ENCODE measurements around the gene DNAJC17. TPM values are rescaled to one million over a fixed set of nuclear protein-coding genes. Genes with fewer than 3 reads are reported as not detected.

Gene DNAJC17
- total RNA-seq, 1 experiment from 2014 or later: 36.1 TPM

DNA sequence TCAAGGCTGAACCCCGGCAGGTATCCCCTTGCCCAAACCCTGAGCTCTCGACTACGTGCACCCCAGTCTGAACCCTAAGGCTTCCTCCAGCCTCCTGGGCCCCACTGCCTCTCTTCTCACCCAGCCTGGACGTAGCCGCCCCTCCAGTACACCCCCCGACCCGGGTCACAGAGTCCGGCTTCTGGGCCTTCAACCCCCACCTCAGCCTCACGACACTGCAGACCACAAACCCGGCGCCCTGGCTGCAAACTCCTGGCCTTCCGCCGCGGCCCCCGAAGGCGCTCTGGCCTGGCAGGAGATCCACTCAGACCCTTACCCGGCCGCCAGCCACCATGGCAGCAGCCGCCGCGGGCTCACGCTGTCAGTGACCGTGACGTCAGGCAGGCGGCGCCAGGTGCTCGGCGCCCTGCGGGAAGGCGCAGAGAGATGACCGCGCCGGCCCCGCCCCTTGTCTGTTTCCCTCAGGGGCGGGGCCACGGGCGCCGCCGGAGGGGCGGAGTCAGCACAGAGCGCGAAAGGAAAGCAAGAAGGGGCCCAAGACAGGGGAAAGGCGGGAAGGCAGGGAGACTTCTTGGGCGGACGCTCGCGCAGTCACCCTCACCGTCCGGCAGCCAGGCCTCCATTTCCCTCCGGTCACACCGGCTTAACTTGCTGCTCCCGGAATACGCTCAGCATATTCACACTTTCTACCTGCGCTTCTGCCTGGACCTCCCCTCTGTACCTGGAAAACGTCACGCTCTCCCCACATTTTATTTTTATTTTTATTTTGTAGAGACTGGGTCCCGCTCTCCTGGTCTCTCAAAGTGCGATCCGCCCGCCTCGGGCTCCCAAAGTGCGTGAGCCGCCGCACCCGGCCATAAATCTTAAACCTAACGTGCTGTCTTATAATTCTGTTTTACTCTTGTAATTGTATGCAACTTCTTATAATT lies 52.1 kb downstream of the DNAJC17 start, which contains the start of gene RMDN3 (continued):
- TF ChIP-seq FOSL1 (IDR thresholded peaks at IDR 0.05; ENCODE audit: low read depth) (no peak; the same call in 1 of the 2 replicates), CBX3 (IDR thresholded peaks at IDR 0.05; ENCODE audit: low read depth) (no peak), EZH2 (IDR thresholded peaks at IDR 0.05) (no peak), TCF7L2 (IDR thresholded peaks at IDR 0.05; ENCODE audit: borderline replicate concordance, extremely low read depth, insufficient read depth, insufficient read length) (no peak)

DNA sequence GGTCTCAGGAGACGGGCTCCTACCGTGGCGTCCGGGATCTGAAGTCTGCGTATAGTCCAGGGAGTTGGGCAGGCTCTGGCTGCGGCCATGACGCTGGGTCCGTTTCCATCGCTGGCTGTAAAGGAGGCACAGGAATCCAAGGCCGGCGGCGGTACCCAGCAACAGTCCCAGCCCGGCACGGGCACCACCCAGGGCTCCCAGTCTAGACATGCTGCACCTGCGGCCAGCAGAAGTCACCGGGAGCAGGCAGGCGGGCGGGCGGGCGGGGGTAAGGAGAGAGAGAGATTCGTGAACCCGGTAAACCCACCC lies 52.7 kb downstream of the DNAJC17 start:
- POLR2A ChIA-PET: no interaction called here
- TF ChIP-seq RAD21 (IDR thresholded peaks at IDR 0.05; ENCODE audit: low read depth) (no peak), JUND (IDR thresholded peaks at IDR 0.05) (no peak), ELF1 (IDR thresholded peaks at IDR 0.05; ENCODE audit: borderline replicate concordance, low read depth) (no peak), POLR2AphosphoS5 (IDR thresholded peaks at IDR 0.05; ENCODE audit: low read depth, low read length) (no peak), CBX3 (IDR thresholded peaks at IDR 0.05; ENCODE audit: low read depth) (no peak), TCF7L2 (IDR thresholded peaks at IDR 0.05; ENCODE audit: borderline replicate concordance, extremely low read depth, insufficient read depth, insufficient read length) (no peak), FOSL1 (IDR thresholded peaks at IDR 0.05; ENCODE audit: low read depth) (no peak), EZH2 (IDR thresholded peaks at IDR 0.05) (no peak), ZNF274 (IDR thresholded peaks at IDR 0.05; ENCODE audit: low read depth, low read length) (no peak), YY1 (IDR thresholded peaks at IDR 0.05; ENCODE audit: extremely low read depth, insufficient replicate concordance, low read depth, low read length) (no peak), POLR2A (IDR thresholded peaks at IDR 0.05; ENCODE audit: borderline replicate concordance, extremely low read depth, insufficient read depth, insufficient read length) (no peak)
- TF ChIP-seq, protein P1, sequence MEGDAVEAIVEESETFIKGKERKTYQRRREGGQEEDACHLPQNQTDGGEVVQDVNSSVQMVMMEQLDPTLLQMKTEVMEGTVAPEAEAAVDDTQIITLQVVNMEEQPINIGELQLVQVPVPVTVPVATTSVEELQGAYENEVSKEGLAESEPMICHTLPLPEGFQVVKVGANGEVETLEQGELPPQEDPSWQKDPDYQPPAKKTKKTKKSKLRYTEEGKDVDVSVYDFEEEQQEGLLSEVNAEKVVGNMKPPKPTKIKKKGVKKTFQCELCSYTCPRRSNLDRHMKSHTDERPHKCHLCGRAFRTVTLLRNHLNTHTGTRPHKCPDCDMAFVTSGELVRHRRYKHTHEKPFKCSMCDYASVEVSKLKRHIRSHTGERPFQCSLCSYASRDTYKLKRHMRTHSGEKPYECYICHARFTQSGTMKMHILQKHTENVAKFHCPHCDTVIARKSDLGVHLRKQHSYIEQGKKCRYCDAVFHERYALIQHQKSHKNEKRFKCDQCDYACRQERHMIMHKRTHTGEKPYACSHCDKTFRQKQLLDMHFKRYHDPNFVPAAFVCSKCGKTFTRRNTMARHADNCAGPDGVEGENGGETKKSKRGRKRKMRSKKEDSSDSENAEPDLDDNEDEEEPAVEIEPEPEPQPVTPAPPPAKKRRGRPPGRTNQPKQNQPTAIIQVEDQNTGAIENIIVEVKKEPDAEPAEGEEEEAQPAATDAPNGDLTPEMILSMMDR (IDR thresholded peaks at IDR 0.05 in 2 of 3, conservative IDR thresholded peaks at IDR 0.05 in 1 of 3; ENCODE audit: borderline replicate concordance in 1 of 3, insufficient read depth in 1 of 3, low read depth in 2 of 3, low read length in 2 of 3): no peak
- TF ChIP-seq, protein P2, sequence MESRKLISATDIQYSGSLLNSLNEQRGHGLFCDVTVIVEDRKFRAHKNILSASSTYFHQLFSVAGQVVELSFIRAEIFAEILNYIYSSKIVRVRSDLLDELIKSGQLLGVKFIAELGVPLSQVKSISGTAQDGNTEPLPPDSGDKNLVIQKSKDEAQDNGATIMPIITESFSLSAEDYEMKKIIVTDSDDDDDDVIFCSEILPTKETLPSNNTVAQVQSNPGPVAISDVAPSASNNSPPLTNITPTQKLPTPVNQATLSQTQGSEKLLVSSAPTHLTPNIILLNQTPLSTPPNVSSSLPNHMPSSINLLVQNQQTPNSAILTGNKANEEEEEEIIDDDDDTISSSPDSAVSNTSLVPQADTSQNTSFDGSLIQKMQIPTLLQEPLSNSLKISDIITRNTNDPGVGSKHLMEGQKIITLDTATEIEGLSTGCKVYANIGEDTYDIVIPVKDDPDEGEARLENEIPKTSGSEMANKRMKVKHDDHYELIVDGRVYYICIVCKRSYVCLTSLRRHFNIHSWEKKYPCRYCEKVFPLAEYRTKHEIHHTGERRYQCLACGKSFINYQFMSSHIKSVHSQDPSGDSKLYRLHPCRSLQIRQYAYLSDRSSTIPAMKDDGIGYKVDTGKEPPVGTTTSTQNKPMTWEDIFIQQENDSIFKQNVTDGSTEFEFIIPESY (IDR thresholded peaks at IDR 0.05; ENCODE audit: extremely low read depth, insufficient replicate concordance, low read length): no peak
- TF ChIP-seq, protein P3, sequence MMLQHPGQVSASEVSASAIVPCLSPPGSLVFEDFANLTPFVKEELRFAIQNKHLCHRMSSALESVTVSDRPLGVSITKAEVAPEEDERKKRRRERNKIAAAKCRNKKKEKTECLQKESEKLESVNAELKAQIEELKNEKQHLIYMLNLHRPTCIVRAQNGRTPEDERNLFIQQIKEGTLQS (IDR thresholded peaks at IDR 0.05): no peak
- TF ChIP-seq, protein P4, sequence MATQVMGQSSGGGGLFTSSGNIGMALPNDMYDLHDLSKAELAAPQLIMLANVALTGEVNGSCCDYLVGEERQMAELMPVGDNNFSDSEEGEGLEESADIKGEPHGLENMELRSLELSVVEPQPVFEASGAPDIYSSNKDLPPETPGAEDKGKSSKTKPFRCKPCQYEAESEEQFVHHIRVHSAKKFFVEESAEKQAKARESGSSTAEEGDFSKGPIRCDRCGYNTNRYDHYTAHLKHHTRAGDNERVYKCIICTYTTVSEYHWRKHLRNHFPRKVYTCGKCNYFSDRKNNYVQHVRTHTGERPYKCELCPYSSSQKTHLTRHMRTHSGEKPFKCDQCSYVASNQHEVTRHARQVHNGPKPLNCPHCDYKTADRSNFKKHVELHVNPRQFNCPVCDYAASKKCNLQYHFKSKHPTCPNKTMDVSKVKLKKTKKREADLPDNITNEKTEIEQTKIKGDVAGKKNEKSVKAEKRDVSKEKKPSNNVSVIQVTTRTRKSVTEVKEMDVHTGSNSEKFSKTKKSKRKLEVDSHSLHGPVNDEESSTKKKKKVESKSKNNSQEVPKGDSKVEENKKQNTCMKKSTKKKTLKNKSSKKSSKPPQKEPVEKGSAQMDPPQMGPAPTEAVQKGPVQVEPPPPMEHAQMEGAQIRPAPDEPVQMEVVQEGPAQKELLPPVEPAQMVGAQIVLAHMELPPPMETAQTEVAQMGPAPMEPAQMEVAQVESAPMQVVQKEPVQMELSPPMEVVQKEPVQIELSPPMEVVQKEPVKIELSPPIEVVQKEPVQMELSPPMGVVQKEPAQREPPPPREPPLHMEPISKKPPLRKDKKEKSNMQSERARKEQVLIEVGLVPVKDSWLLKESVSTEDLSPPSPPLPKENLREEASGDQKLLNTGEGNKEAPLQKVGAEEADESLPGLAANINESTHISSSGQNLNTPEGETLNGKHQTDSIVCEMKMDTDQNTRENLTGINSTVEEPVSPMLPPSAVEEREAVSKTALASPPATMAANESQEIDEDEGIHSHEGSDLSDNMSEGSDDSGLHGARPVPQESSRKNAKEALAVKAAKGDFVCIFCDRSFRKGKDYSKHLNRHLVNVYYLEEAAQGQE (IDR thresholded peaks at IDR 0.05; ENCODE audit: low read depth): no peak

More for the DNA sequence above, 52.7 kb downstream of the DNAJC17 start:
- Histone ChIP-seq H3K4me3 (replicated peaks in 1 of 2; ENCODE audit: low read depth in 1 of 2, low read length in 2 of 2) (peak overlapping the region; percentile 99), H3K9ac (ENCODE audit: low read length) (peak overlapping the region; percentile 79), H3K4me1 (ENCODE audit: control insufficient read depth in 1 of 2, insufficient read depth in 2 of 2, low read length in 2 of 2) (peaks cover 7 to 17% of the 10 kb centered on the region in 2 experiments), H3K27me3 (ENCODE audit: insufficient read depth, low read length) (no peaks in the 10 kb centered on the region), H3K27ac (ENCODE audit: low read depth, low read length) (peak overlapping the region; percentile 63; the same call in 1 of the 2 replicates), H2AFZ (ENCODE audit: low read depth, low read length, poor library complexity, severe bottlenecking) (no peak overlapping the region), H3K9me3 (ENCODE audit: control insufficient read depth in 1 of 2, insufficient read depth in 1 of 2, low read depth in 1 of 2, low read length in 2 of 2) (no peaks in the 10 kb centered on the region), H3K4me2 (ENCODE audit: low read length) (peak overlapping the region; percentile 97), H3K9me2 (ENCODE audit: insufficient read depth) (no peaks in the 10 kb centered on the region), H3K36me3 (ENCODE audit: control insufficient read depth in 1 of 2, insufficient read depth in 2 of 2, low read length in 2 of 2) (peaks cover 12% of the 10 kb centered on the region in 2 experiments; a peak in 3 of 4 replicates), H4K20me1 (ENCODE audit: insufficient read depth) (no peaks in the 10 kb centered on the region), H3K79me2 (ENCODE audit: insufficient read depth, low read length) (peaks cover 35% of the 10 kb centered on the region)
- DNase-seq (ENCODE audit: low read depth, low spot score) (no peak), ATAC-seq (peak; percentile 26)
- ChIA-PET CTCF (no interaction called here), RAD21 (ENCODE audit: low non-redundant PET in 1 of 2, low total read pairs in 2 of 2, uncharacterized antibody in 2 of 2, unreplicated experiment in 2 of 2) (no interaction called here)
- intact Hi-C loops (cut with micrococcal nuclease): no loop called here
- BruUV-seq (replicated peaks): no TSS peak

Data from HCT116 (cell line).